Superior temporal gyrus (tissue), 1 donor: ENCODE results near the gene UQCR11.

Experiments used
- DNase-seq: peaks from one replicate; pipeline ENCODE4 v3.0.0-alpha.2; 2016; ENCODE audit errors: extremely low spot score

UQCR11 gene

DNA sequence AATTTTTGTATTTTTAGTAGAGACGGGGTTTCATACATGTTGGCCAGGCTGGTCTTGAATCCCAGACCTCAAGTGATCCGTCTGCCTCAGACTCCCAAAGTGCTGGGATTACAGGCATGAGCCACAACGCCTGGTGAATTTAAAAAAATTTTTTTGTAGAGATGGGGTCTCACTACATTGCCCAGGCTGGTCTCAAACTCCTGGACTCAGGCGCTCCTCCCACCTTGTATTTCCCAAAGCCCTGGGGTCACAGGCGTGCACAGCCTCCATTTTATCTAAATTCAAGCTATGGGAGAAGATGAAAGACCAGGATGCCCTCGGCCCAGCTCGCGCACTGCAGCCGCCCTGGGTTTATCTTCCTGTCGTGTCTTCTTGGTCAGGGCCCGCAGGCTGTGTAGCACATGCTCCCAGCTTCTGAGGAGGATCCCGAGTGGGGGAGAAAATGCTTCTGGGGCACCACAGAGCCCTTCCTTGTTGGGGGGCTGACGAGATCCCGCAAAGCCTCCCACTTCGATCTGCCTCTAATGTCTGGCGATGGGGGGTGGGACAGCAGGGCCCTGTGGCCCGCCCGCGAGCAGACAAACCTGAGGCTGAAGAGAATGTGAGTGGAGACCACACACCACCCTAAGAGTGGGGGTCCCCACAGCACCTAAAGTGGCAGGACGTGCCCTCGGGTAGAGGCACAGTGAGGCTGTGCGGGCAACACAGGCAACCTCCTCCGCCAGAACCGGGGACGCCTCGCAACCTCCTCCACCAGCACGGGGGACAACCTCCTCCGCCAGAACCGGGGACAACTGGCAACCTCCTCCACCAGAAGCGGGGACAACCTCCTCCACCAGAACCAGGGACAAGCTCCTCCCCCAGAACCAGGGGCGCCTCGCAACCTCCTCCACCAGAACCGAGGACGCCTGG lies 31.3 kb upstream of the UQCR11 start:
- DNase-seq = no peak

- no peak for DNase-seq
Observed at GRCh38 chr19:1634938-1635243, 29.6 kb upstream of the UQCR11 start.

- DNase-seq = no peak
Observed at GRCh38 chr19:1634242-1634937, 29.1 kb upstream of the UQCR11 start.

GRCh38 chr19:1633269-1633826 lies 28.1 kb upstream of the UQCR11 start:
- DNase-seq = no peak

DNA sequence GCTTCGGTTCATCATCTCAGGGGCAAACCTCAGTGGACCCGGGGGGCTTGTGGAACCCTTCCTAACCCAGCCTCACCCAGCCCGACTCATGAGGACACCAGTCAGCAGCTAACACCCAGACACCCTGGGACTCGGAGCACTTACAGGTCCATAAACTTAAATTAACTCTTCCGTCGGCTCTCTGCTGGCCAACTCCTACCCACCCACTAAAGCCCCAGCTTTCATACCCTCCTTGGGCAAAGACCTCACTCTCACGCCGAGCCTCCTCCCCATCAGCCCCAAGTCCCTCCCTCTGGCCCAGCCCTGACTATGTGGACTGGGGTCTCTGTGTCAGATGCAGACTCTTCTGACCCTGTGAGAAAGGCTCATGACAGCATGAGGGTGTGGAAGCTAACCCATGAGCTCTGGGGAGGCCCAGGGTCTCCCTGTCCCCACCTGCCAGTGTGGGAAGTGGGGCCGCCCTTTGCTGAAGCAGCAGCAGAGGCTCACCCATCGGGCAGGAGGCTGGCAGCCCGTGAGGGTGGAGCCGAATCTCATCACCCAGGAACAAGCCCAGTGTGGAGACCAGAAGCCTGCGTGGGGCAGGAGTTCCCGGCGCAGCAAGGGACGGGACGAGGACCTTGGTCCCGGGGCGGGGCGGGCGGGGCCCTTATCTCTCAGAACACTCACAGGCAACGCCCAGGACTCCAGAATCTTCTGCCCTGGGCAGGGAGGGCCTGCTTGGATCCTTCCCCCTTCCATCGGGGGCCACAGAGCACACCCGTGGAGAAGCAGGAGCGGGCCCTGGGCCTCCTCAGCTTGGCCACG lies 27.4 kb upstream of the UQCR11 start:
- DNase-seq = no peak

DNA sequence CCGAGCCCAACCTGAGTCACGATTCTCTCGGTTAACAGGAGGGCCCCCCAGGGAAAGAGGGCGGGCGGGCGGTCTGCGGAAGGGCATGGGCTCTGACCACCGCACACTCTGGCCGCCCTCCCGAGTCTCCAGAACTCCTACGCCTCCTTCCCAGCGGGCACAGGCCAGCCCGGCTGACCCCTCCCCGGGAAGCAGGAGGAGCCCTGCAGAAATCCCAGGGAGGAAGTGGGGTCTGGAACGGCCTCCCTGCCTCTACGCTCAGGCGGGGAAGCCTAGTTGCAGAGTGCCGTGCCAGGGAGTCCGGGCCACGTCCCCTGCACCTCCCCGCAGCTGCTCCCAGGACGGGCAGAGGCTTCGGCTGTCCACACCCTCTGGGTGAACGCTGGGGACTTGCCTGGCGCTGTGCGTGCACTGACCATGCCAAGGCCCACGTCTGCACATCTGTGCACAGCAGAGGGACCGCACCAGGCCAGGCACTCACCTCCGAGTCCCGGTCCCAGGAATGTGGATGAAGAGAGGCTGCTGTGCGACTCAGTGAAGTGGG lies 26.4 kb upstream of the UQCR11 start:
- no peak for DNase-seq

GRCh38 chr19:1630811-1631210 lies 25.5 kb upstream of the UQCR11 start:
- DNase-seq = no peak

DNA sequence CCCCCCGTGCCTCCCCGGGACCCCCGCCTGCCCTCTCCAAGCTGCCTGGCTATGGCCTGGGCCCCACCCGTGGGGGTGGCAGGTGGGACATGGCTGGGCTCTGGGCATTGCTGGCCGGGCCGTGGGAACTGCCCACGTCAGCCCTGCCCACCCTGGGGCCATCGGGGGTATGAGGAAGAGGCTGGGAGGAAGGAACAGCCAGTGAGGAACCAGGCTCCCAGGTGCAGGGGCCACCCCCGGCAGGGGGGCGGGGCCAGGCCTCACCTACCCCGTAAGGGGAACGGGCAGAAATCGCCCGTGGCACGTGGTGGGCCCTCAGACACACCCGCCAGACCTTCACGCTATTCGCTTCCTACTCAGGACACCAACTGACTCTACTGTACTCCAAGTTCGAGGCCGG lies 24.8 kb upstream of the UQCR11 start:
- no peak for DNase-seq

DNA sequence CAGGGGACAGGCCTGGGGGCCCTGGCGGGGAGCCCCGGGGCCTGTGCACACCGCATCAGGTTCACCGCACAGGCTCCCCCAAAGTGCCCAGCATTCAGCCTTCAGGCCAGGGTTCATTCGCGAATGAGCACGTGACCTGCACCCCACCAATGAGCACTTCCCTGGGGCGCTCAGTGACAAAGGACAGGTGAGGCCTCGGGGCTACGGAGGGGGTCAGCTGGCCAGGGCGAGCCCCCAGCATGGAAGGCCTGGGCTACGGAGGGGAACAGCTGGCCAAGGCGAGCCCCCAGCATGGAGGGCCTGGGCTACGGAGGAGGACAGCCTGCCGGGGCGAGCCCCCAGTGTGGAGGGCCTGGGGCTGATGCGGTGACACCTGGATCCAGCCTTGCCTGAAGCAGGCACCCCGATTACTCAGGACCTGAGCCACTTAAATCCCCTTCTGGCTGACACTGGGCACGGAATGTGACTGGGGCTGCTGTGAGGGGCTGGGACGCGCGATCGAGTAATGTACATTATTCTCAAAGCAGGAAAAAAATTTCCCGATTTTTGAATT lies 24.1 kb upstream of the UQCR11 start:
- DNase-seq = no peak

DNA sequence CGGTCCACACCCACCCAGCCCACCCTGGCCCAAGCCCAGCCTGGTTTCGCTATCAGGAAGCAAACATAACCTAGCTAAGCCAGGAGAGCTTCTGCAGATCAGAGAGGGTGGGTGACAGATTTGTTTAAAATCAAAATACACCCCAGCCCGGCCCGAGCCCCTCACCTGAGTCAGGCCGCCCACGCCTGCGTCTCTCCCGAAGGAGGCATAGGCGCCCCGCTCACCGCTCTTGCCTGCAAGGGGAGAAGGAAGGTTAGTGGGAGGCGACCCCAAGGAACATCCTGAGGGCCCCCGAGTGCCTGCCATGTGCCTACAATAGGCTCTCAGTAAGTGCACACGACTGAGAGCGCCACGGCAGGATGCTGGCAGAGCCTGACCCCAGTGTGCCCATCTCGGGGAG lies 21.9 kb upstream of the UQCR11 start:
- DNase-seq = no peak

DNA sequence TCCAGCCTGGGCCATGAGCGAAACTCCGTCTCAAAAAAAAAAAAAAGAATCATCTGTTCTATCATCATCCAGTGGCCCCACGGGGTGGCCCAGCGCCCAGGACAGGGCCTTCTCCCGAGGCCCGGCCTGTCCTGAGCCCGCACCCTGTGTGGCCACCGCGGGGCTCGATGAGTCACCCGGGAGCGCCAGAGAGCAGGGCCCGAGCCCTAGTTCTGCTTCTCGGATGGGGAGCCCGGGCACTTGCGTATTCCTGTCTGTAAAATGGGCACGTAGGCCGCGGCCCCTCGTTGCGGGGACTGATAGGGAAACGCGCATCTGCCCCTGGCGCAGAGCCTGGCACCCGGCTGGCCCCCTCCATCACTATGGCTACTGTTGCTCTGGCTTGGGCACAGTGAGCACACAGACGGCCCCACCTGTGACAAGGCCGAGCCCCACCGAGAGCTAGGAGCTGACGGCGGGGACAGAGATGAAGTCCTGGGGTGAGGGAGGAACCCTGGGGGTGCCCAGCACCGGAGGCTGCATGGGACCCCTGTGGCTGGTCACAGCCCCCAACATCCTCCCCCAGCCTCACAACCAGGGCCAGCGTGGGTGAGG lies 21.3 kb upstream of the UQCR11 start:
- no peak for DNase-seq

DNA sequence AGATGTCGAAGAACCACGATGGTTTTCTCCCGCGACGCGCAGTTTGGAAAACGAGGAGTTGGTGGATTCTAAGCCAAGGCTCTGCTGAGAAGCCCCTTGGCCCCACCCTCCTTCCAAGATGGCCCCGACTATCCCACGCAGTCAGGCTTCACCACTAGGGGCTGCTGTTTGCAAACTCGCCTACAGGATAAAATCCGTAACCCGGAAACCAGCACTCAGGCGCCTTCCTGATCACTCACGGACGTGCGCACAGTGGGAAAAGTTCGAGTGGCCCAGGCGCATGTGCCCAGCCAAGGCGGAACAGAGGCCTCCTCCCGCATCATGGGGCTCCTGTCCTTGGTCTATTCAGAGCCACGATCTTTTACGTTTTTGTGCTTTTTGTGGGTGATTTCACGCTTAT lies 19.2 kb upstream of the UQCR11 start:
- peak; percentile 63 for DNase-seq

DNA sequence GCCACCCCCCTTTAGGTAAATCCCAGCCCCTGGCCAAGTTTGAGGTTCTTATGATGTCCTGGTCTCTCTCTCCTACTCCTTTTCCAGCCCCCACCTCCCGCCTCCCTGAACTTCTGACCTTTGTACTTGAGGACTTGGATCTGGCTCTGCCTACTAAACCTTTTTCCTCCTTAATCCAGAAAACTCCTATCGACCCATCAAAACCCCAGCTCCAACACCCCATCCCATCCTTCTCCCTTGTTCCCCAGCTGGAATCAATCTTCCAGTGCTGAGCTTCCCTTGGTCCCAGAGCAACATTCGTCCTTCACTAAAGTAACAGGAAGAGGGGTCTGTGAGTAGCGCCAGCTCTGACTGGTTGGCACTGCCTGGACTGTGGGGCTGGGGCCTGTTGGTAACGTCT lies 17.3 kb upstream of the UQCR11 start:
- no peak for DNase-seq

DNA sequence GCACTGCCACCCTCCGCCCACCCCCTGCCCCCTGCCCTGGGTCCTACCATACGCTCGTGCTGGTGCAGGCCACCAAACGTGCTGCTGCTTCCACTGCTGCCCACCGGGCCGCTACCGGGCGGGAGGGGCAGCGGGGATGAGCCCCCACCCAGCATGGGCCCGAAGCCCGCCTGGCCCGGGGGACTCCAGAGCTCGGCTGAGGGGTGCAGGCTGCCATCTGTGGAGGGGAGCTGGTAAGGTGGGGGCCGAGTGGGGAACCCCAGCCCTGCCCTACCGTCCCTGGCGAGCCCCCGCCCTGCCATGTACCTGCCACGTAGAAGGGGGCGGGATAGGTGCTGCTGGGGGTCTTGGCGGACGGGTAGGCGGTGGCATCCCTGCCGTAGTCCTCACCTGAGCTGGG lies 16.7 kb upstream of the UQCR11 start:
- no peak for DNase-seq

- no peak for DNase-seq
Observed at GRCh38 chr19:1621574-1621973, 16.3 kb upstream of the UQCR11 start.

- no peak for DNase-seq
Observed at GRCh38 chr19:1621021-1621420, 15.8 kb upstream of the UQCR11 start.

GRCh38 chr19:1620502-1620901 lies 15.2 kb upstream of the UQCR11 start:
- DNase-seq = no peak

DNA sequence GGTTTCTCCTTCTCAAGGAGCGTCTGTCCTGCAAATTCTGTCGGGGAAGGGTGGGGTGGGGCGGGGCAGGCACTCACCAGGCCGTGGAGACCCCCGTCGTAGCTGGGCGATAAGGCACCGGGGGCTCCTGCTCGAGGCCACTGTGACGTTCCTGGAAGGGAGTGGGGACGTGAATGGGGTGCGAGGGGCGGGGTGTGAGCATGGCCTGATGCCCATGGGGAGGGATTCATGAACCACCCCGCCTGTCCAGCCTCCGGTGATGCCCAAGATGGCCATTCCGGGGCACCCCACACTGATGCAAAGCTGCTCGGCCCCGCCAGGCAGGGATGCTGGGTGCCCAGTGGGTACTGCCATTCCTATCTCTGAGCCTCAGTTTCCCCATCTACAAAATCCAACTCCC lies 14.4 kb upstream of the UQCR11 start:
- no peak for DNase-seq

DNA sequence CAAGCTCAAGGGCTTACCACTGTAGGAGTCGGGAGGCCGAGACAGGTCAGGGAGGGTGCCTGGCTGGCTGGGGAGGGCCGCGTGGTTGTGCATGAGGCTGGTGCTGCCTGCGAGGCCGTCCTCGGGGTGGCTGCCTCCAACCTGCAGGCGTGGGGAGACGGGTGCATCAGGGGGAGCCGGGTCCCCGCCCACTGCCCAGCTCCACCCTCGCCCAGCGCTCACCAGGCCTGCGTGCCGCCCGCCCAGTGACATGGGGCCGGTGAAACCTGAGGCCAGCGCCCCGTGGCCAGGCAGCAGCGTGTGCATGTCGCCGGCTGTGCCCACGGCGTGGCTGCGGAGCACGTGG lies 13.8 kb upstream of the UQCR11 start:
- no peak for DNase-seq

GRCh38 chr19:1618157-1619093 lies 13.2 kb upstream of the UQCR11 start:
- DNase-seq = no peak
